Measurements from ENCODE around the gene CAMK1D. TPM values are rescaled to one million over a fixed set of nuclear protein-coding genes. Genes with fewer than 3 reads are reported as not detected.

CAMK1D gene
- total RNA-seq, 4 donors from 2014 or later, result 0.55 to 2.2 (median 1.5) TPM

- H3K27ac ChIP-seq, result no peak overlapping the region
- in situ Hi-C loops (cut with MboI; ENCODE audit: low sequenced_read_pairs in 4 of 4) (no loop called here), intact Hi-C loops (cut with DNase I; ENCODE audit: low total_unique reads) (no loop called here)
- H3K36me3 ChIP-seq, result no peaks in the 10 kb centered on the region
- TF ChIP-seq CTCF (IDR thresholded peaks at IDR 0.05 in 4 of 5, conservative IDR thresholded peaks at IDR 0.05 in 1 of 5) (no peak), POLR2A (IDR thresholded peaks at IDR 0.05) (no peak)
- H3K9me3 ChIP-seq, result no peaks in the 10 kb centered on the region
- no peaks in the 10 kb centered on the region for H3K4me1 ChIP-seq
- DNase-seq, result no peak
- H3K4me3 ChIP-seq, result no peak overlapping the region
- H3K27me3 ChIP-seq, result no peaks in the 10 kb centered on the region
- no peak for ATAC-seq
Observed at GRCh38 chr10:12471135-12471534, 121.8 kb downstream of the CAMK1D start.

GRCh38 chr10:12473491-12473890, 124.1 kb downstream of the CAMK1D start:
- no peak for TF ChIP-seq POLR2A (IDR thresholded peaks at IDR 0.05)
- no peak for TF ChIP-seq CTCF (IDR thresholded peaks at IDR 0.05 in 4 of 5, conservative IDR thresholded peaks at IDR 0.05 in 1 of 5)
- intact Hi-C loops (cut with DNase I; ENCODE audit: low total_unique reads), result no loop called here
- no peak for DNase-seq
- Histone ChIP-seq H3K9me3 (no peaks in the 10 kb centered on the region), H3K4me1 (no peaks in the 10 kb centered on the region), H3K27me3 (no peaks in the 10 kb centered on the region), H3K27ac (no peak overlapping the region), H3K36me3 (no peaks in the 10 kb centered on the region), H3K4me3 (no peak overlapping the region)
- ATAC-seq, result no peak
- in situ Hi-C loops (cut with MboI; ENCODE audit: low sequenced_read_pairs in 4 of 4), result no loop called here

- Histone ChIP-seq H3K27ac (no peak overlapping the region), H3K9me3 (no peaks in the 10 kb centered on the region), H3K36me3 (no peaks in the 10 kb centered on the region), H3K4me3 (no peak overlapping the region), H3K27me3 (no peaks in the 10 kb centered on the region), H3K4me1 (no peaks in the 10 kb centered on the region)
- intact Hi-C loops (cut with DNase I; ENCODE audit: low total_unique reads) (no loop called here), in situ Hi-C loops (cut with MboI; ENCODE audit: low sequenced_read_pairs in 4 of 4) (no loop called here)
- ATAC-seq (no peak), DNase-seq (no peak)
- TF ChIP-seq CTCF (IDR thresholded peaks at IDR 0.05 in 4 of 5, conservative IDR thresholded peaks at IDR 0.05 in 1 of 5) (no peak), POLR2A (IDR thresholded peaks at IDR 0.05) (no peak)
Observed at GRCh38 chr10:12474727-12475412, 125.5 kb downstream of the CAMK1D start.

DNA sequence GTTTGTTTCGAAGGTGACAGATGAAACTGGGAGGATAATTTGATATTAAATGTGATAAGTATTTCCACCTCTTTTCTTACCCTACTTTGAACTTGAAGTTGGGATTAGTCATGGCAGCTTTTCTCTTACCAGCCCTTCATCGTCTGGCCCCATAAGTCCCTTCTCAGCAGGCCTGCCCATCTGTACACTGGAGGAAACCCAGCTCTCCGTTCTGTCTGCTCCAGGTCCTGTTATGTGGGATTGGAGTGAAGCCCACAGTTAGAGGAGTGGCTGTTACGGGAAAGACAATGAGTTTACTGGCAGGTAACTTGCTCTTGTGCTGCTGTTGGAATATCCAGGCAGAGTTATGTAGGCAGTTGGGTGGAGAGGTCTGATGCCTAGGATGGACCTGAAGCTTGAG, 127.3 kb downstream of the CAMK1D start:
- ATAC-seq, result no peak
- Histone ChIP-seq H3K27ac (no peak overlapping the region), H3K4me1 (no peaks in the 10 kb centered on the region), H3K9me3 (no peaks in the 10 kb centered on the region), H3K36me3 (no peaks in the 10 kb centered on the region), H3K27me3 (no peaks in the 10 kb centered on the region), H3K4me3 (no peak overlapping the region)
- DNase-seq, result no peak
- in situ Hi-C loops (cut with MboI; ENCODE audit: low sequenced_read_pairs in 4 of 4) (no loop called here), intact Hi-C loops (cut with DNase I; ENCODE audit: low total_unique reads) (no loop called here)
- no peak for TF ChIP-seq POLR2A (IDR thresholded peaks at IDR 0.05)
- TF ChIP-seq CTCF (IDR thresholded peaks at IDR 0.05 in 4 of 5, conservative IDR thresholded peaks at IDR 0.05 in 1 of 5), result no peak

- DNase-seq (no peak), ATAC-seq (no peak)
- H3K27me3 ChIP-seq, result no peaks in the 10 kb centered on the region
- H3K4me3 ChIP-seq, result no peak overlapping the region
- no peaks in the 10 kb centered on the region for H3K9me3 ChIP-seq
- intact Hi-C loops (cut with DNase I; ENCODE audit: low total_unique reads), result no loop called here
- peaks cover 0 to 3% of the 10 kb centered on the region in 2 donors for H3K4me1 ChIP-seq
- TF ChIP-seq CTCF (IDR thresholded peaks at IDR 0.05 in 4 of 5, conservative IDR thresholded peaks at IDR 0.05 in 1 of 5), result no peak
- TF ChIP-seq POLR2A (IDR thresholded peaks at IDR 0.05), result no peak
- no peak overlapping the region for H3K27ac ChIP-seq
- no peaks in the 10 kb centered on the region for H3K36me3 ChIP-seq
- in situ Hi-C loops (cut with MboI; ENCODE audit: low sequenced_read_pairs in 4 of 4), result no loop called here
Observed at GRCh38 chr10:12479437-12479844, 130.1 kb downstream of the CAMK1D start.

Data from gastrocnemius medialis (tissue), 4 donors.